ENCODE measurements around the gene ELF3. TPM values are rescaled to one million over a fixed set of nuclear protein-coding genes. Genes with fewer than 3 reads are reported as not detected.
A peak's percentile ranks its signal among the peaks of the same experiment; 100 is the strongest.

Gene ELF3
- total and polyA plus RNA-seq, 10 of the 15 experiments (the other 5 are each of a cell fraction or from before 2014, with no cell fraction given), result 0.07 to 14.3 (median 0.58) TPM; not detected in 1

DNA sequence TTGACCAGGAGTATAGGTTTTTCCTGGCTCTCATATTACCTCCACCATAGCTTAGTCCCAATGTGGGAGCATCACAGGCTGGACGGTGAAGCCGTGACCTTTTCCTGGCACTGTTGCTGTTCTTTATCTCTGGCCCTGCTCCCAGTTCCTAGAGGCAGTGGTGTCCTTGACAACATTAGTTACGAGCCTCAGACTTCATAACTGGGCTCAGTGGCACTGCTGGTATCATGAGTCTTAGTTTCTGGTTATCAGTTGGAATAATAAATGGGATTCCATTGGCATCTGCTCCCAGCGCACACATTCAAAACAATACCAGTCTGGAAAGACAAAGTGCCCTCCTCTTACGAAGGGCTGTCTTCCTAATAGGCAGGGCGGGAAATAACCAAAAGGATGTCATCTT, 20.0 kb upstream of the ELF3 start (continued):
- TF ChIP-seq, protein P1, sequence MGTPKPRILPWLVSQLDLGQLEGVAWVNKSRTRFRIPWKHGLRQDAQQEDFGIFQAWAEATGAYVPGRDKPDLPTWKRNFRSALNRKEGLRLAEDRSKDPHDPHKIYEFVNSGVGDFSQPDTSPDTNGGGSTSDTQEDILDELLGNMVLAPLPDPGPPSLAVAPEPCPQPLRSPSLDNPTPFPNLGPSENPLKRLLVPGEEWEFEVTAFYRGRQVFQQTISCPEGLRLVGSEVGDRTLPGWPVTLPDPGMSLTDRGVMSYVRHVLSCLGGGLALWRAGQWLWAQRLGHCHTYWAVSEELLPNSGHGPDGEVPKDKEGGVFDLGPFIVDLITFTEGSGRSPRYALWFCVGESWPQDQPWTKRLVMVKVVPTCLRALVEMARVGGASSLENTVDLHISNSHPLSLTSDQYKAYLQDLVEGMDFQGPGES (IDR thresholded peaks at IDR 0.05), result no peak
- TF ChIP-seq, protein P2, sequence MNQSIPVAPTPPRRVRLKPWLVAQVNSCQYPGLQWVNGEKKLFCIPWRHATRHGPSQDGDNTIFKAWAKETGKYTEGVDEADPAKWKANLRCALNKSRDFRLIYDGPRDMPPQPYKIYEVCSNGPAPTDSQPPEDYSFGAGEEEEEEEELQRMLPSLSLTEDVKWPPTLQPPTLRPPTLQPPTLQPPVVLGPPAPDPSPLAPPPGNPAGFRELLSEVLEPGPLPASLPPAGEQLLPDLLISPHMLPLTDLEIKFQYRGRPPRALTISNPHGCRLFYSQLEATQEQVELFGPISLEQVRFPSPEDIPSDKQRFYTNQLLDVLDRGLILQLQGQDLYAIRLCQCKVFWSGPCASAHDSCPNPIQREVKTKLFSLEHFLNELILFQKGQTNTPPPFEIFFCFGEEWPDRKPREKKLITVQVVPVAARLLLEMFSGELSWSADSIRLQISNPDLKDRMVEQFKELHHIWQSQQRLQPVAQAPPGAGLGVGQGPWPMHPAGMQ (IDR thresholded peaks at IDR 0.05; ENCODE audit: borderline replicate concordance), result no peak
- no peak for TF ChIP-seq IKZF1 (conservative IDR thresholded peaks at IDR 0.05)
- TF ChIP-seq TCF12 (IDR thresholded peaks at IDR 0.05; ENCODE audit: low read depth, low read length), result no peak

DNA sequence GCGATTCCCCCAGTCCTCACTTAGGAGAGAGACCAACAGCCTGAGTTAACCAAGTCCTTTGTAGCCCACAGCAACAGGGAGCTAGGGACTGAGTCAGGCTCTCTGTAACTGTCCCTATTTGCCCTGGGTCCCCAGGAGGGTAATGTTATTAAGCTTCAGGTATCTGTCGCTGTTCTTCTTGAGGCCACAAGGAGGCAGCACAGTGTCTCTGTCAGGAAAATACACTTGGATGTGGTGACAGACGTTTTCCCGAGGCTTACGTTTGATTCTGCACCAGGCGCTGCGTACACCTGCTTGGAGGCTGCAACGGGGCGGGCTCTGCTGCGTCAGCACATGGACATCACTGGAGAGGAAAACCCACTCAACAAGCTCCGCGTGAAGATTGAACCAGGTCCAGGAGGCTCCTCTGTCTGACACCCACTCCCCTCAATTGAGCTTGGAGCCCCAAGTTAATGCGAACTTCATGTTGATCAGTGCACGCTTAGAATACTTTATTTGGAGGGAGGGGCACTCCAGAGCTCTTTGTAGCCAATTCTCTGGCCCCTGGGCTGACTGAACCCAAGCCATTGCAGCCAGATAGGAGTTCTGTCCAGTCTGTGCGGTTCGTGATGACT, 10.7 kb upstream of the ELF3 start:
- no peak overlapping the region for H3K4me3 ChIP-seq
- RAD21 ChIA-PET (ENCODE audit: unreplicated experiment), result interaction anchor here (0.5 to 2.1 kb wide), 14 partner anchors 9 to 678 kb away, joined by 3 to 11 read pairs (median 4); partner anchors contain the start of gene ELF3
- FAIRE-seq (peak; percentile 90), DNase-seq (ENCODE audit: low read depth, low spot score) (no peak), ATAC-seq (peak; percentile 92)
- in situ Hi-C loops (cut with MboI), result no loop called here
- SMC1A ChIA-PET (ENCODE audit: uncharacterized antibody, unreplicated experiment), result interaction anchor here (0.9 to 4.0 kb wide), 16 partner anchors 9 to 156 kb away, joined by 3 to 20 read pairs (median 4); partner anchors contain the start of gene ELF3
- no peaks in the 10 kb centered on the region for H4K20me1 ChIP-seq (ENCODE audit: control insufficient read depth, insufficient read depth)
- POLR2A ChIA-PET, result no interaction called here
- H2AFZ ChIP-seq (ENCODE audit: control insufficient read depth, low read depth, low read length), result no peak overlapping the region
- H3K36me3 ChIP-seq (ENCODE audit: control insufficient read depth in 2 of 2, insufficient read depth in 2 of 2, low read length in 1 of 2), result peaks cover 12% of the 10 kb centered on the region in 2 experiments; a peak in 3 of 4 replicates
- CTCF ChIA-PET, result interaction anchor here (0.6 to 5.8 kb wide), 42 partner anchors 9 to 1571 kb away, joined by 3 to 119 read pairs (median 4); partner anchors contain the start of genes ELF3, GPR37L1, PTPN7 and RNPEP
- H3K79me2 ChIP-seq (ENCODE audit: control insufficient read depth, insufficient read depth, low read length), result no peaks in the 10 kb centered on the region
- intact Hi-C loops (cut with micrococcal nuclease; ENCODE audit: unreplicated experiment), result loop anchor here (1.0 kb wide), 1 partner anchor 120 kb away; no protein-coding TSS in a partner anchor
- H3K4me1 ChIP-seq (ENCODE audit: control insufficient read depth, insufficient read depth, low read length), result no peaks in the 10 kb centered on the region
- no peaks in the 10 kb centered on the region for H3K27me3 ChIP-seq (replicated peaks in 1 of 2; ENCODE audit: control insufficient read depth in 2 of 2, insufficient read depth in 2 of 2, low read length in 1 of 2)
- no peak overlapping the region for H3K9ac ChIP-seq (ENCODE audit: control insufficient read depth, insufficient read depth, low read length)
- H3K9me3 ChIP-seq (replicated peaks; ENCODE audit: control insufficient read depth, insufficient read depth, low read length), result no peaks in the 10 kb centered on the region
- WGBS (ENCODE audit: insufficient coverage, insufficient replicate concordance, low lambda C conversion rate, missing lambda C conversion rate), result 79% methylated on average over 16 of the region's 16 CpGs
- no peak overlapping the region for H3K4me2 ChIP-seq (ENCODE audit: control insufficient read depth, insufficient read depth)
- no peak overlapping the region for H3K27ac ChIP-seq (ENCODE audit: control insufficient read depth, insufficient read depth)
- no TSS peak for BruUV-seq (replicated peaks)
- no peak for TF ChIP-seq TAF1 (IDR thresholded peaks at IDR 0.05; ENCODE audit: borderline replicate concordance, low read depth, low read length)
- no peak for TF ChIP-seq RAD51 (IDR thresholded peaks at IDR 0.05)
- TF ChIP-seq MYC (IDR thresholded peaks at IDR 0.05; ENCODE audit: insufficient read depth, insufficient read length, insufficient replicate concordance, low read length, severe bottlenecking), result no peak
- no peak for TF ChIP-seq SUPT20H (IDR thresholded peaks at IDR 0.05; ENCODE audit: borderline replicate concordance, control insufficient read depth, low read depth, low read length)
- peak; percentile 74 for TF ChIP-seq SMC3 (IDR thresholded peaks at IDR 0.05; ENCODE audit: borderline replicate concordance, low read length)
- no peak for TF ChIP-seq BCL3 (IDR thresholded peaks at IDR 0.05; ENCODE audit: borderline replicate concordance, insufficient read depth, low read depth, low read length, poor library complexity, severe bottlenecking)
- TF ChIP-seq CREM (IDR thresholded peaks at IDR 0.05; ENCODE audit: low read depth), result no peak
- TF ChIP-seq, protein P3, sequence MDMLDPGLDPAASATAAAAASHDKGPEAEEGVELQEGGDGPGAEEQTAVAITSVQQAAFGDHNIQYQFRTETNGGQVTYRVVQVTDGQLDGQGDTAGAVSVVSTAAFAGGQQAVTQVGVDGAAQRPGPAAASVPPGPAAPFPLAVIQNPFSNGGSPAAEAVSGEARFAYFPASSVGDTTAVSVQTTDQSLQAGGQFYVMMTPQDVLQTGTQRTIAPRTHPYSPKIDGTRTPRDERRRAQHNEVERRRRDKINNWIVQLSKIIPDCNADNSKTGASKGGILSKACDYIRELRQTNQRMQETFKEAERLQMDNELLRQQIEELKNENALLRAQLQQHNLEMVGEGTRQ (IDR thresholded peaks at IDR 0.05; ENCODE audit: borderline replicate concordance, low read depth, low read length), result no peak
- no peak for TF ChIP-seq BMI1 (IDR thresholded peaks at IDR 0.05; ENCODE audit: borderline replicate concordance)
- TF ChIP-seq ZNF207 (IDR thresholded peaks at IDR 0.05; ENCODE audit: borderline replicate concordance), result no peak
- TF ChIP-seq BRCA1 (IDR thresholded peaks at IDR 0.05; ENCODE audit: low read depth, low read length), result no peak
- TF ChIP-seq RAD21 (IDR thresholded peaks at IDR 0.05; ENCODE audit: insufficient read depth, low read depth, low read length), result peak; percentile 42; the same call in 1 of the 2 replicates
- TF ChIP-seq CREB1 (IDR thresholded peaks at IDR 0.05; ENCODE audit: low read depth), result no peak
